ENCODE results near the gene MCM8.

GRCh38 chr20:5925551-5925950 lies 24.9 kb upstream of the MCM8 start:
- no peak for TF ChIP-seq CTCF (IDR thresholded peaks at IDR 0.05)
- TF ChIP-seq EP300 (IDR thresholded peaks at IDR 0.05) = no peak
